HepG2 (cell line): Measurements from ENCODE around the gene ANTKMT. TPM values are rescaled to one million over a fixed set of nuclear protein-coding genes. Genes with fewer than 3 reads are reported as not detected.

Experiments
- ASH2L ChIP-seq: fragments of 300-600, 200-600 bp; sonication (generic); IDR thresholded peaks from 2 replicates; pipeline ENCODE4 v1.7.0; 2017; ENCODE audit warnings: low read depth, mild to moderate bottlenecking, moderate library complexity, mixed read lengths, low read length; ENCODE audit not compliant: insufficient read length
- CHD4 ChIP-seq: fragments of 200-600 bp; sonication (generic); IDR thresholded peaks from 2 replicates; pipeline ENCODE4 v1.7.0; 2017; ENCODE audit warnings: mild to moderate bottlenecking, low read length, borderline replicate concordance
- GFI1 ChIP-seq: sonication (generic); formaldehyde crosslinking; IDR thresholded peaks from 2 replicates; pipeline ENCODE4 v1.5.0; 2020; ENCODE audit warnings: missing genetic modification reagents, mild to moderate bottlenecking, borderline replicate concordance
- HDAC1 ChIP-seq: sonication (generic); formaldehyde crosslinking; IDR thresholded peaks from 2 replicates; pipeline ENCODE4 v1.5.1; 2020; ENCODE audit warnings: mild to moderate bottlenecking, missing genetic modification reagents
- HDAC2 ChIP-seq: sonication (generic); formaldehyde crosslinking; IDR thresholded peaks from 2 replicates; pipeline ENCODE4 v1.4.0; 2020; ENCODE audit warnings: missing genetic modification reagents
- JARID2 ChIP-seq: sonication (generic); formaldehyde crosslinking; IDR thresholded peaks from 2 replicates; pipeline ENCODE4 v1.8.1; 2023; ENCODE audit warnings: missing genetic modification reagents, inconsistent platforms; ENCODE audit not compliant: insufficient replicate concordance
- MIXL1 ChIP-seq: IDR thresholded peaks from 2 replicates; pipeline ENCODE4 v1.6.1; 2016
- POLR2AphosphoS5 ChIP-seq: IDR thresholded peaks from 2 replicates; pipeline ENCODE4 v1.6.1; 2012; ENCODE audit warnings: low read depth, low read length
- RBM39 ChIP-seq: fragments of 200-400 bp; formaldehyde crosslinking; IDR thresholded peaks from one replicate; pipeline ENCODE4 v1.6.1; 2018; ENCODE audit warnings: antibody characterized with exemption, mild to moderate bottlenecking, low read depth, low read length; ENCODE audit not compliant: poor library complexity, severe bottlenecking
- SPEN ChIP-seq: sonication (generic); formaldehyde crosslinking; IDR thresholded peaks from 2 replicates; pipeline ENCODE4 v1.5.1; 2020; ENCODE audit warnings: low read depth, mild to moderate bottlenecking, missing genetic modification reagents
- ZFY ChIP-seq: sonication (generic); formaldehyde crosslinking; IDR thresholded peaks from 2 replicates; pipeline ENCODE4 v1.4.0; 2020; ENCODE audit warnings: missing genetic modification reagents
- ZNF543 ChIP-seq: sonication (generic); formaldehyde crosslinking; IDR thresholded peaks from 2 replicates; pipeline ENCODE4 v1.4.0; 2020; ENCODE audit warnings: mild to moderate bottlenecking, missing genetic modification reagents
- ZNF556 ChIP-seq: sonication (generic); formaldehyde crosslinking; IDR thresholded peaks from 2 replicates; pipeline ENCODE4 v1.4.0; 2020; ENCODE audit warnings: mild to moderate bottlenecking, missing genetic modification reagents, borderline replicate concordance
- ZNF713 ChIP-seq: sonication (generic); formaldehyde crosslinking; IDR thresholded peaks from 2 replicates; pipeline ENCODE4 v1.4.0; 2020; ENCODE audit warnings: mild to moderate bottlenecking, missing genetic modification reagents
- ZNF737 ChIP-seq: sonication (generic); formaldehyde crosslinking; IDR thresholded peaks from 2 replicates; pipeline ENCODE4 v1.5.0; 2020; ENCODE audit warnings: missing genetic modification reagents, mild to moderate bottlenecking, borderline replicate concordance
- polyA plus RNA-seq, 8 experiments: library from polyadenylated mRNA; depleted of rRNA in 3 of 8; stranded (reverse) in 7 of 8; unstranded in 1 of 8; fragments of >200 nt; fragmentation: Illumina TruSeq in 4 of 8; extraction: Trizol in 4 of 8; gene quantifications; 2 replicates each; pipeline versions ENCODE4 v1.2.1 to v1.2.3, GENCODE V29; 2011 to 2016; ENCODE audit warnings: low read depth in 4 of 8, missing spikeins in 1 of 8, mixed read lengths in 1 of 8; ENCODE audit not compliant: insufficient read depth in 1 of 8
- total RNA-seq, 5 experiments: library from RNA; depleted of rRNA; stranded (reverse); fragments of >200 nt; fragmentation: Illumina TruSeq; extraction: Trizol; gene quantifications; 2 replicates each; pipeline ENCODE4 v1.2.3, GENCODE V29; 2016; ENCODE audit warnings: low read depth in 1 of 5
- TF ChIP-seq, protein P1 (sequence below): IDR thresholded peaks from 2 replicates; pipeline ENCODE4 v1.6.1; 2016; ENCODE audit warnings: missing genetic modification reagents, missing compliant biosample characterization
- TF ChIP-seq, protein P2 (sequence below): sonication (generic); formaldehyde crosslinking; IDR thresholded peaks from 2 replicates; pipeline ENCODE4 v1.9.0; 2022; ENCODE audit warnings: missing genetic modification reagents, mild to moderate bottlenecking, borderline replicate concordance
- TF ChIP-seq, protein P3 (sequence below): sonication (generic); formaldehyde crosslinking; IDR thresholded peaks from 2 replicates; pipeline ENCODE4 v1.4.0; 2020; ENCODE audit warnings: mild to moderate bottlenecking, missing genetic modification reagents
- TF ChIP-seq, protein P4 (sequence below): sonication (generic); formaldehyde crosslinking; IDR thresholded peaks from 2 replicates; pipeline ENCODE4 v1.5.0; 2020; ENCODE audit warnings: mild to moderate bottlenecking, missing genetic modification reagents, moderate library complexity
- TF ChIP-seq, protein P5 (sequence below): sonication (generic); formaldehyde crosslinking; IDR thresholded peaks from 2 replicates; pipeline ENCODE4 v1.4.0; 2020; ENCODE audit warnings: low read depth, mild to moderate bottlenecking, missing genetic modification reagents

Gene ANTKMT
- total and polyA plus RNA-seq, 2 of the 13 experiments (the other 11 are each of a cell fraction or from before 2014, with no cell fraction given): 7.5 to 47.8 TPM

DNA sequence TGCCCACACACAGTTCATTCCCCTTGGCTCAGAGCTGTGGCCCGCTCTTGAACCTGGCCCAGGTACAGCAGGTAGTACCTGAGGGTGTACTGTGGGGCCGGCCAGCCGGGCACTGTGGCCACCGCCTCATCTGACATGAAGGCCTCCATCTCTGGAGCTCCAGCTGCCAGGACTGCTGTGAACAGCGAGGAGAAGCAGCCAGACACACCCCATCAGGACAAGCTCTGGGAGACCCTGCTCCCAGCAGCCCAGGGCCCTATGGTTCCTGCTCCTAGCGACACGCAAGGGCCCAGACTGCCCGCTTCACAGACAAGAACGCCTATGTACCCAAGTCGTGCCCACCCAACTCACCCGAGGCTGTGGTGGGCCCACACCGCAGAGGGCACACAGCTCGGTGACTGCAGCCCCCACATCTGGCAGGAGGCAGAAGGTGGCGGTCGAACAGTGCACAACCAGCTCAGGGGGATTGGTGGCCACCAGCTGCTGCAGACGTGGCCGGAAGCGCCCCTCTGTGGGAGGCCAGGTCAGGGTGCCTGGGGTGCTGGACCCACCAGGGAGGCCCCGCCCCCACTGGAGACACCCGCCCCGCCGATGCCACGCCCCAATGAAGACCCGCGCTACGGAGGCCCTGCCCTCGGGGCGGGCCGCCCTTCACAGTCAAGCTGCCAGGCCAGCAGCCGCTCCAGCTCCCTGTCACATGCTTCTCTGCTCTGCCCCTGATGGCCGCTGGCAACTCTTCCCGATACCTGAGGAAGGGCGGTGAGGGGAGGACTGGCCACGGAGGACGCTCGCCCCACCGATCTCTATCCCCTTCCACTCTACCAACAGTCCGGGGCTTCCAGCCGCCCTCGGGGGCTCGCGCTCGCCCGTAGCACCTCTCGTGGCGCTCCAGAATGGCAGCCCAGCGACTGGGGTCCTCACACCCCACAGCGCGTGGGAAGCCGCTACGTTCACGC lies 41.8 kb upstream of the ANTKMT start (continued):
- TF ChIP-seq ZNF543: peak; percentile 31; the same call in 1 of the 2 replicates
- TF ChIP-seq RBM39: peak; percentile 11
- TF ChIP-seq GFI1 (CRISPR knock-in tag): no peak
- TF ChIP-seq, protein P1, sequence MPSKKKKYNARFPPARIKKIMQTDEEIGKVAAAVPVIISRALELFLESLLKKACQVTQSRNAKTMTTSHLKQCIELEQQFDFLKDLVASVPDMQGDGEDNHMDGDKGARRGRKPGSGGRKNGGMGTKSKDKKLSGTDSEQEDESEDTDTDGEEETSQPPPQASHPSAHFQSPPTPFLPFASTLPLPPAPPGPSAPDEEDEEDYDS: peak; percentile 80
- TF ChIP-seq SPEN (CRISPR knock-in tag): peak; percentile 76
- TF ChIP-seq POLR2AphosphoS5: peak; percentile 71
- TF ChIP-seq ZNF737 (CRISPR knock-in tag): no peak
- TF ChIP-seq, protein P2, sequence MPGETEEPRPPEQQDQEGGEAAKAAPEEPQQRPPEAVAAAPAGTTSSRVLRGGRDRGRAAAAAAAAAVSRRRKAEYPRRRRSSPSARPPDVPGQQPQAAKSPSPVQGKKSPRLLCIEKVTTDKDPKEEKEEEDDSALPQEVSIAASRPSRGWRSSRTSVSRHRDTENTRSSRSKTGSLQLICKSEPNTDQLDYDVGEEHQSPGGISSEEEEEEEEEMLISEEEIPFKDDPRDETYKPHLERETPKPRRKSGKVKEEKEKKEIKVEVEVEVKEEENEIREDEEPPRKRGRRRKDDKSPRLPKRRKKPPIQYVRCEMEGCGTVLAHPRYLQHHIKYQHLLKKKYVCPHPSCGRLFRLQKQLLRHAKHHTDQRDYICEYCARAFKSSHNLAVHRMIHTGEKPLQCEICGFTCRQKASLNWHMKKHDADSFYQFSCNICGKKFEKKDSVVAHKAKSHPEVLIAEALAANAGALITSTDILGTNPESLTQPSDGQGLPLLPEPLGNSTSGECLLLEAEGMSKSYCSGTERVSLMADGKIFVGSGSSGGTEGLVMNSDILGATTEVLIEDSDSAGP (CRISPR knock-in tag): peak; percentile 77
- TF ChIP-seq CHD4: peak; percentile 57; the same call in 1 of the 2 replicates
- 0 out of 2 replicates have a peak, but pooled peaks have one; percentile 68 for TF ChIP-seq ZNF556 (CRISPR knock-in tag)
- TF ChIP-seq HDAC2: no peak
- TF ChIP-seq ZFY (CRISPR knock-in tag): peak; percentile 58
- TF ChIP-seq ASH2L: peak; percentile 27
- TF ChIP-seq, protein P3, sequence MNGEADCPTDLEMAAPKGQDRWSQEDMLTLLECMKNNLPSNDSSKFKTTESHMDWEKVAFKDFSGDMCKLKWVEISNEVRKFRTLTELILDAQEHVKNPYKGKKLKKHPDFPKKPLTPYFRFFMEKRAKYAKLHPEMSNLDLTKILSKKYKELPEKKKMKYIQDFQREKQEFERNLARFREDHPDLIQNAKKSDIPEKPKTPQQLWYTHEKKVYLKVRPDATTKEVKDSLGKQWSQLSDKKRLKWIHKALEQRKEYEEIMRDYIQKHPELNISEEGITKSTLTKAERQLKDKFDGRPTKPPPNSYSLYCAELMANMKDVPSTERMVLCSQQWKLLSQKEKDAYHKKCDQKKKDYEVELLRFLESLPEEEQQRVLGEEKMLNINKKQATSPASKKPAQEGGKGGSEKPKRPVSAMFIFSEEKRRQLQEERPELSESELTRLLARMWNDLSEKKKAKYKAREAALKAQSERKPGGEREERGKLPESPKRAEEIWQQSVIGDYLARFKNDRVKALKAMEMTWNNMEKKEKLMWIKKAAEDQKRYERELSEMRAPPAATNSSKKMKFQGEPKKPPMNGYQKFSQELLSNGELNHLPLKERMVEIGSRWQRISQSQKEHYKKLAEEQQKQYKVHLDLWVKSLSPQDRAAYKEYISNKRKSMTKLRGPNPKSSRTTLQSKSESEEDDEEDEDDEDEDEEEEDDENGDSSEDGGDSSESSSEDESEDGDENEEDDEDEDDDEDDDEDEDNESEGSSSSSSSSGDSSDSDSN (CRISPR knock-in tag): peak; percentile 33
- TF ChIP-seq JARID2 (CRISPR knock-in tag): peak; percentile 42
- TF ChIP-seq, protein P4, sequence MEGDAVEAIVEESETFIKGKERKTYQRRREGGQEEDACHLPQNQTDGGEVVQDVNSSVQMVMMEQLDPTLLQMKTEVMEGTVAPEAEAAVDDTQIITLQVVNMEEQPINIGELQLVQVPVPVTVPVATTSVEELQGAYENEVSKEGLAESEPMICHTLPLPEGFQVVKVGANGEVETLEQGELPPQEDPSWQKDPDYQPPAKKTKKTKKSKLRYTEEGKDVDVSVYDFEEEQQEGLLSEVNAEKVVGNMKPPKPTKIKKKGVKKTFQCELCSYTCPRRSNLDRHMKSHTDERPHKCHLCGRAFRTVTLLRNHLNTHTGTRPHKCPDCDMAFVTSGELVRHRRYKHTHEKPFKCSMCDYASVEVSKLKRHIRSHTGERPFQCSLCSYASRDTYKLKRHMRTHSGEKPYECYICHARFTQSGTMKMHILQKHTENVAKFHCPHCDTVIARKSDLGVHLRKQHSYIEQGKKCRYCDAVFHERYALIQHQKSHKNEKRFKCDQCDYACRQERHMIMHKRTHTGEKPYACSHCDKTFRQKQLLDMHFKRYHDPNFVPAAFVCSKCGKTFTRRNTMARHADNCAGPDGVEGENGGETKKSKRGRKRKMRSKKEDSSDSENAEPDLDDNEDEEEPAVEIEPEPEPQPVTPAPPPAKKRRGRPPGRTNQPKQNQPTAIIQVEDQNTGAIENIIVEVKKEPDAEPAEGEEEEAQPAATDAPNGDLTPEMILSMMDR (CRISPR knock-in tag): peak; percentile 45; the same call in 1 of the 2 replicates
- TF ChIP-seq, protein P5, sequence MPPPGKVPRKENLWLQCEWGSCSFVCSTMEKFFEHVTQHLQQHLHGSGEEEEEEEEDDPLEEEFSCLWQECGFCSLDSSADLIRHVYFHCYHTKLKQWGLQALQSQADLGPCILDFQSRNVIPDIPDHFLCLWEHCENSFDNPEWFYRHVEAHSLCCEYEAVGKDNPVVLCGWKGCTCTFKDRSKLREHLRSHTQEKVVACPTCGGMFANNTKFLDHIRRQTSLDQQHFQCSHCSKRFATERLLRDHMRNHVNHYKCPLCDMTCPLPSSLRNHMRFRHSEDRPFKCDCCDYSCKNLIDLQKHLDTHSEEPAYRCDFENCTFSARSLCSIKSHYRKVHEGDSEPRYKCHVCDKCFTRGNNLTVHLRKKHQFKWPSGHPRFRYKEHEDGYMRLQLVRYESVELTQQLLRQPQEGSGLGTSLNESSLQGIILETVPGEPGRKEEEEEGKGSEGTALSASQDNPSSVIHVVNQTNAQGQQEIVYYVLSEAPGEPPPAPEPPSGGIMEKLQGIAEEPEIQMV: 0 out of 2 replicates have a peak, but pooled peaks have one; percentile 15
- TF ChIP-seq HDAC1 (CRISPR knock-in tag): peak; percentile 31; the same call in 1 of the 2 replicates
- no peak for TF ChIP-seq ZNF713 (CRISPR knock-in tag)
- no peak; the same call in 1 of the 2 replicates for TF ChIP-seq MIXL1 (CRISPR knock-in tag)
